ENCODE results near the gene SLC27A4.

The SLC27A4 gene

GRCh38 chr9:128369024-128369706, 28.8 kb downstream of the SLC27A4 start:
- DNase-seq: no peak

DNA sequence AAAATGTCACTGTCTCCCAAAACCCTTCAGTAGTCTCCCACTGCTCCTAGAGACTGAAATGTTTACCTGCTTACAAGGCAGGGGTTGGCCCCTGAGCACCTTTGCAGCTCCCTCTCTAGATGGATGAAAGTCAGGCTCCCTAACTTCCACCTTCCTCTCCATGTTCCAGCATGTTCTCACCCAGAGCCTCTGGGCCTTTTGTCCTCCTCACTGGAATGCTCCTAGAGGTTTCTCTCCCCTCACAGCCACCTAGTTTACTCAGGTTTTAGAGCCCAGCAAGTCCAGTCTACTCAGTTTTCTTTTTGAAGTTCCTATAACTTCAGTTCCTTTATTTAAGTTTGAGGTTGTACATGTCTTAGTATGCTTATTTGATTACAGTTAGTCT, 30.0 kb downstream of the SLC27A4 start:
- DNase-seq: no peak

- DNase-seq: peak; percentile 98
Observed at GRCh38 chr9:128370752-128371629, 30.7 kb downstream of the SLC27A4 start, which contains the start of gene URM1. Gene URM1 (plus strand): TSS chr9:128371374. CDS start chr9:128371381, 7 bp downstream.

DNA sequence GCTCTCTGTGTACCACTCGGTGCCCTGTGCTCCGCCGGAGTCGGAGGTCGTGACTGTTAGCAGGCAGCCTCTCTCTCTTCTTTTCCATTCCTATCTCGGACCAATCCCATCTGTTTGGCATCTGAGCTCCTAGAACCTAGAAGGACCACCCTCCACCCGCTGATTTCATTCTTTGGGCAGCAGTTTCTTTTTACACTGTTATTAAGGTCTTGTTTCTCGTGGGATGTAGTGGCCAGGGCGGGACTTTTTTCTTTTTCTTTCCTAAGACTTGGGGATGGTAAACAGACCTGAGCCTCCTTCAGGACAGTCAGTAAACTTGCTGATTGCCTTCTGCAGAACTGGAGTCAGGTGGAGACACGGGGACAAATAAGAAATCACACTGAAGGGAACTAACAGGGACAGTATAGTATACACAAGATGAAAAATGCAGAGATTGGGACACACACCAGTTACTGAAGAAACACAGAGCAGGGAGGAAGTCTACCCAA, 31.3 kb downstream of the SLC27A4 start:
- DNase-seq: no peak

DNA sequence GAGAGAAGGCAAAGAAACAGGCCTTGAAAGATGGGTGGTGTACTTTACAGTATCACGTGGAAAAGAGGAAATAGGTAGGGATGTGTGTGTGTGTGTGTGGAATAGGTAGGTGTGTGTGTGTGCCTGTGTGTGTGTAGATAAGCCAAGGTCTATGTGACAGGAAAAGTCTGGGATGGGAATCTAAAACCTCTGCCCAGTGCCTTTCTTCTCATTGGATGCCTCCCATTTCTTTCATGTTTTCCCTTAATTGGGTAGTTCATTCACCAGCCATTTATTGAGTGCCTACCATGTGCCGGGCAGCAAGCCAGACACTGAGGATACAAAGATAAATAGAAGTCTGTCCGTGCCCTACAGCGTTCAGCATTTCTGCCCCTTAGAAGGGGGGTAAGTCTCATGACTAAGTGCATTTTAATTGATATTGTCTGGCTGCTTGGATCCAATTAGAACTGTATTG, 31.9 kb downstream of the SLC27A4 start:
- no peak for DNase-seq

DNA sequence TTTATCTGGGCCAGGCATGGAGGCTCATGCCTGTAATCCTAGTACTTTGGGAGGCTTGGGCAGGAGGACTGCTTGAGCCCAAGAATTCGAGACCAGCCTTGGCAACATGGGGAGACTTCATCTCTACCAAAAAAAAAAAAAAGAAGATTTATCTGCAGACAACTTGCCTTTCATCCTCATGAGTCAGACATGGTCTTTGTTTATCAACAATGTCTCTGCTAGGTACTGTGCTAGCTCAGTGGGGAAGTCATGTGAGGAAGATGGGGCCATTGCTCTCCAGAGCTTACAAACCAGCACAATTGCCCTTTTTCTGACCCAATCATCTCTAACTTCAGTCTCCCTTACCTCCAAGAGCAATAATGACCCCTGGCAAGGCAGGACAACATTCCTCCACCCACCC, 32.5 kb downstream of the SLC27A4 start:
- DNase-seq: no peak

GRCh38 chr9:128374221-128374675, 33.9 kb downstream of the SLC27A4 start:
- no peak for DNase-seq

DNA sequence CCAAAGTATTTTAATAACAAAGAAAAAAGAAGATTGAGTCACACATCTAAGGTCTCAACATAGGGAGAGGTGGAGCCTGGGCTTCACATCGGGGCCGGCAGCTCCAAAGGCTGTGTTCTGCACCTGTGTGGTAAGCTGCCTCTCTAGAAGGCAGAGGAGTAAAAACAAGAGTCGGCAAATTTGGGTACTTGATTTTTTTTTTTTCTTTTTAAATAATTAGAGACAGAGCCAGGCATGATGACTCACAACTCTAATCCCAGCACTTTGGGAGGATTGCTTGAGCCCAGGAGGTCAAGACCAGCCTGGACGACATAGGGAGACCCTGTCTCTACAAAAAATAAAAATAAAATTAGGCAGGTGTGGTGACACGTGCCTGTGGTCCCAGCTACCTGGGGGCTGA, 35.5 kb downstream of the SLC27A4 start:
- DNase-seq: no peak

DNA sequence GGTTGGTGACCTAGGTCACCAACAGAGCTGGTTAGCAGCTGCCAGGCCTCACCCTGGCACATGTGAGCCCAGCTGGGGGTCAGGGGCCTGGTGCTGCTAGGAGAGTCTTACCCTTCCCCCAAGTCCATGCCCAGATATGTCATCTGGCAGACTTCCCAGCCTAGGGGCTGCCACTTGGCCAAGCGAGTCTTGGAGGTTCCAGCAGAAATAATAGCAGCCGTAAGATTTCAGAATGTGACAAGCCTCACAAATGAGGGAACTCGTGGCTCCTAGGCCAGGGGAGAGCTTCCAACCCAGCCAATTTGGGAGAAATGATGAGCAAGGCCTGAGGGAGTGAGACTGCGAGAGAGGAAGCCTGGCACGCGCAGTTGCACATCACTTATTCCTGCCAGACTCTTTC, 41.9 kb downstream of the SLC27A4 start:
- DNase-seq: no peak

- no peak for DNase-seq
Observed at GRCh38 chr9:128383007-128383753, 42.9 kb downstream of the SLC27A4 start.

DNA sequence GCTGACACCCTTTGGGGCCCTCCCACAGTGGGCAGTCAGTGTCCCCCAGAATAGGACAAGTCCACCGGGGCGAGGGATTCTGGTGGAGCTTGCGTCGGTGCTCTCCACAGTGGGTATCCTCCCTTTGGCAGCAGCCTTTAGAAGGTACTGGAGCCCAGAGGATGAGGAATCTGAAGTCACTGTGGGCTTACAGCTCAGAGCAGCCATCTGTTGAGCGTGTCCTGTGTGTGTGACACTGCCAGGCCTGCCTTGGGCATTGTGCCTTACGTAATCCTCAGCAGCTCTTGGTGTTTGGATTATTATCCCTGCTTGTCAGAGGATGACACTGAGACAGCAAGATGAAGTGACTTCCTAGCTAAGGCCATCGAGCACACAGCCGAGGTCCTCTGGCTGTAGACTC, 43.5 kb downstream of the SLC27A4 start:
- no peak for DNase-seq

DNA sequence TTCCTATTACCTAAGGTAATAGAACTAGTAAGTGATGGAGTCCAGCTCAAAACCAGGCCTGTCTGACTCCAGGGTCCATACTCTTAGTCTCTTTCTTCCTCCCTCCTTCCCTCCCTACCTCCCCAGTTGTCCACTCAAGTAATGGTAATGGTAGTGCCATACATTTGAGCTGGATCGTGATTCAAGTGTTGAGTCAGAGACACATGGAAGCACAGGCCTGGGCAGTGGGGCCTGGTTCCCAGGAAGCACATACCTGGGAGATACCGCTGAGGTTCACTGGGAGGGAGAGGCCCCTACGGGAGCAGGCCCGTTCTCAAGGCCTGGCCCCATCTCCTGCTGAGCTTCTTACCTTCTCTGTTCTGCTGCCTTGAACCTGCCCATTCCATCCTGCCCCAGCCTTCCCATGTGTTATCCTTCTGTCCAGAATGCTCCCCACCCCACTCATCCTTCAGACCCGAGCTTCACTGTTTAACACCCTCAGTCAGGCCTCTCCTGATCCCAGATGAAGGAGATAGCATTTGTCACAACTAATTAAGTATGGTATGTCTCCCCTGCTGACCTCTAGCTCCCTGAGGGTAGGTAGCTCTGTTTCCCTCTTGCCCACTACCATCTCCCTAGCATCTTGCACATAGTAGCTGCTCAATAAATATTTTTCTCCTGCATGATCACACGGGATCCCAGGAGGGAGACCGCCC, 44.6 kb downstream of the SLC27A4 start:
- no peak for DNase-seq

GRCh38 chr9:128385496-128386460, 45.5 kb downstream of the SLC27A4 start:
- DNase-seq: no peak

DNA sequence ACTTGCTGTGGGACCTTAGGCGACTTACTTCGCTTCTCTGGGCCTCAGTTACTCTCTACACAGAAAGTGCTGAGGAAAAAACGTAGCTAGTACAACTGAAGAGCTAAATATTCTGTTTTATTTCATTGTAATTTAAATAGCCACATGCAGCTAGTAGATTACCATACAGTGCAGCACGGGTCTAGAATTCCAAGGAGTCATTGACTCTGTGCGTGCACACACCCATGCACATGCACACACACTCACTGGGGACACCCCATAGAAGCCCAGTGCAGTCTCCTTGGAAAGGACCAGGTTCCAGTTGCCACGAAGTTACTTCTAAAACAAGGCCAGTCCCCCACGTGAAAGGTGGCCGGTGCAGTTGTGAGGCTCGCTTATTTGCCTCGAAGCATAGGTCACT, 47.8 kb downstream of the SLC27A4 start:
- no peak for DNase-seq

DNA sequence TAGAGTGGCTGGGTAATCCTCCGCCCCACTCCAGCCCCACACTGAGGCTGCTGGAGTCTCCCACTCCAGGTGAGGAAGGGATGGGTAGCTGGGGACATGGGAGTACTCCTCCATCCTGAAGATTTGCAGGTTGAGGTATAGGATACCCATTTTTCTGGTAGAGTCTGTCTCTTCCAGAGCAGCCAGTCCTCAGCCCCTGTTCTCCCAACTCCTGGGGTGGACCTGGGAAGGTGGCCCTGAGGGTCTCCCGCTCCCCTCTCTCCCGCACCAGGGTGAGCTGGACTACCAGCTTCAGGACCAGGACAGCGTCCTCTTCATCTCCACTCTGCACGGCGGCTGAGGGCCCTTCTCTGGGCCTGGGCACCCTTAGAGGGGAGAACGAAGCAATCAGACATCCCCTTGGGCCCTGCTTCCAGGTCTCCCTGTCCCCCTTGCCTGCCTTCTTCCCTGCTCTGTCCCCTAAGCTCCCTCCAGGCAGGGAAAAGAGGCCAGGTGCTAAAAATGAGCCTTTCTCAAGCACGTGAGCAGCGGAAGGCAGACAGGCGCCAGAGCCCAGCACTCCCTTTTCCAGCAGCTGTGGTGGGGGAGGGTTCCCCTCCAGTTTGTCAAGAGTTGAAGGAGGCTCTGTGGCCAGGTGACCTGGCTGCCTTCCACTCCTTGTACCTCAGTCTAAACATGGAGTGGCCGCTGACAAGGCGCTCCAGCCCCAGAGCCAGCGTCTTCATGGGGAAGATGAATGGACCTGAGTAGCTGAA, 49.2 kb downstream of the SLC27A4 start:
- no peak for DNase-seq

DNA sequence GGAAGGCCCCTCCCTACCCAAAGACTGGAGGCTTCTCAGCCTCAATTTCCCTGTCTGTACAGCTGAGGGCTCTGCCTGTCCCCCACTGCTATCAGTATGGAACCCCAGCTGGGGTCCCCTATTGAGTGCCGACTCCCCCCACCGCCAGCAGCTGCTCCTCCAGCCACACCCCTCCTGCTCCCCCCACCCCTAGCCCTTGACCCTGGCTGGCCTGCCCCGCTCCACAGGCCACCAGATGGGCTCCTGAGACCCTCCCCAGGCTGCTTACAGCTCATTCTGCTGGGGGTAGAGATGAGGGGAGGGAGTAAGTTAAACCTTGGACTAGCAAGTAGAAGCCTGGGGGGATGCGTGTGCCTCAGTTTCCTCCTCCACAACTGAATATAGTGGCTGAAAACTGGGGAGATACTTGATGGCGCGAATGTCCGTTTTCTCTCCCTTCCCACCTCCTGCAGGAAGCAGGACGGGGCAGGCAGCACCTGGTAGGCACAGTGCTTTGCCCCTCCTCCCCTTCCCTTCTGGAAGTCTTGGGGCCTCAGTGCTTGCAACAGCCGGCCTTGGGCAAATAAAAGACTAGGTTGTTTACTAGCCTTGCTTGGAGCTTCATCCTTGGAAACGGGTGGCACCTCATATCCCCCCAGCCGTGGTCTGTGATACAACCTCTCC, 50.0 kb downstream of the SLC27A4 start:
- no peak for DNase-seq

DNA sequence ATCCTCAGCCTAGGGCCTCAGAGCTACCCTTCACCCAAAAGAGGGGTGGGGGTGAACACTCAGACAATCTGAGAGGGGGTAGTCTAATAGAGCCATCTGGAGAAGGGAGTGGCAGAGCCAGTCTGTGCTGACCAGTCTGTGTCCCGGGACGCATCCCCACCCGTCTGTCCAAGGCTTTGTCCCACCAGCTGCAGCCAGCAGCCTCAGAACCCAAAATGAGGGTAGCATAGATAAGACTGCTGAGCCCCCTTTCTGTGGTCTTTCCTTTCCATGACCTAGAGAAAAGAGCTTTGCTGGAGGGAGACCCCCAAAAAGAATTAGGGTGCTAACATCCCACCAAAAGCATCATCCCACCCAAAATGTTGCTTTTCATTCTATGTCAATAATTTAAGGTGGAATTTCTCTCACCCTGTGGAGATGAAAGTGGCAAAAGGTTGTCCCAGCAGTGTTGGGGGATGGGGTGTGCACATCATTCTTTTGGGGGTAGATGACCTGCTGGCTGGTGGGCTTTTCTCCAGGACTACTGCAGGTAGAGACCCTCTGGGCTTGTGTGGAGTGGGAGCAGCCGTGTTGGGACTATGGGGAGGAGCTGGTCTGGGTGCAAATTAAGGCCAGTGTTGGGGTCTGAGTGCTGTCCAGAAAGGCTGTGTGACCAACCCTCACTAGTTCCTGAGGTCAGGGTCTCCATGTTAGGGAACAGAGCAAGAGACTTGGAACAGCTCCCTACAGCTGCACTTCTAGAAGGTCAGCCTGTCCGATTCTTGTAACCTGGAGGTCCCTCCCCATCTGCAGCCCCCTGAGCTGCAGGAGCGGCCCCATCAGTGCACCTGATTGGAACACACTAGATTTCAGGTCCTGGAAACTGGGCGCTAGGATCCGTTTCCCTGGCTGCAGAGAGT, 50.7 kb downstream of the SLC27A4 start:
- no peak for DNase-seq

- DNase-seq: no peak
Observed at GRCh38 chr9:128391956-128392301, 51.6 kb downstream of the SLC27A4 start.

All from fibroblast of skin of scalp (primary cell).